Fibroblast of mammary gland (primary cell): ENCODE measurements around the gene WASF2.

Experiments used
- DNase-seq: peaks from one replicate; pipeline ENCODE4 v3.0.0-alpha.2; 2010; ENCODE audit warnings: low read depth
- H3K4me3 ChIP-seq: 2 replicates; pipeline ENCODE4 v1.5.1; 2011; ENCODE audit warnings: low read depth, mild to moderate bottlenecking, low read length, moderate library complexity; ENCODE audit not compliant: control insufficient read depth
- CTCF ChIP-seq: conservative IDR thresholded peaks from 2 replicates; pipeline ENCODE4 v1.5.1; 2011; ENCODE audit warnings: low read depth, low read length, inconsistent platforms; ENCODE audit not compliant: control insufficient read depth, insufficient read depth

Gene WASF2

GRCh38 chr1:27492796-27493195 is 2.8 kb upstream of the WASF2 start:
- DNase-seq: no peak
- H3K4me3 ChIP-seq: no peak overlapping the region
- no peak for TF ChIP-seq CTCF

DNA sequence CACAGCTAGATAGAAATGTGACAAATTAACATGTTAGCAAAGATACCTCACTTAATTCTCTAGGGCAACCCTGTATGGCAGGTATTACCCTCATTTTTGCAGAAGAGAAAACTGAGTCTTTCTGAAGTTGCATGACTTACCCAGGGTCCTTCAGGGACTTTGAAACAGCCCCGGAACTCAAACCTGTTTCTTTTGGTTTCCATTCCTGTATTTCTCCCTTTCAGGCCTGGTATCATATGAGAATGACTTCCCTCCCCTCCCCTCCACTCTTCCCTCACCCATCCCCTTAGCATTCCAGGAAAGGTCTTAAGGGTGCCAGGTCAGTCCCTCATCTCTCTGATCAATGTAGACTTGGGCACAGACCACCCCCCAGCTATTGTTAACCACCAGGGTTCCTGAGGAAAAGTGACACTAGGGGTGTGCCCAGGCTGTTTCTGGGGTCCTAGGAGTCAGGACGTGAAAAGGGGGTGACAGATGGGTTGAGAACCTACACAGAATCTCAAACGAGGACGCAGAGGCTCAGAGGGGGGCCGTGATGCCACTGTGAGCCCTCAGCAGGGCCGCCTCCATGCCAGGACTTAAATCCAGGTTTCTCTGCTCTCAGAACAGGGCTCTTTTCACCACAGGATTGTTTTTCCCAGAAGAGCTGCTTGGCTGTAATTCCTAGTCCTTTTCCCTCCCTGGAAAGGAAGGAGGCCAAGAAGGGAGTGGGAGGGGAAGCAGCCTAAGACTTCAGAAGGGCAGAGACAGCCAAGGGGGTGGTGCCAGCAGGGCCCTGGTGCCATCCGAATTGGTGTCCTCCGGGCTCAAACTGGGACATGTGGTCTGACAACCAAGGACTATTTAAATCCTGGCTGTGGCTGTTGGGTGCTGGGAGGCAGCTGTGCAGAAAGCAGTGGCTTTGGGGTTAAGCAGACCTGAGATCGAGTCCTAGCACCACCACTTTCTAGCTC is 2.1 kb upstream of the WASF2 start:
- no peak for DNase-seq
- TF ChIP-seq CTCF: no peak
- no peak overlapping the region for H3K4me3 ChIP-seq

DNA sequence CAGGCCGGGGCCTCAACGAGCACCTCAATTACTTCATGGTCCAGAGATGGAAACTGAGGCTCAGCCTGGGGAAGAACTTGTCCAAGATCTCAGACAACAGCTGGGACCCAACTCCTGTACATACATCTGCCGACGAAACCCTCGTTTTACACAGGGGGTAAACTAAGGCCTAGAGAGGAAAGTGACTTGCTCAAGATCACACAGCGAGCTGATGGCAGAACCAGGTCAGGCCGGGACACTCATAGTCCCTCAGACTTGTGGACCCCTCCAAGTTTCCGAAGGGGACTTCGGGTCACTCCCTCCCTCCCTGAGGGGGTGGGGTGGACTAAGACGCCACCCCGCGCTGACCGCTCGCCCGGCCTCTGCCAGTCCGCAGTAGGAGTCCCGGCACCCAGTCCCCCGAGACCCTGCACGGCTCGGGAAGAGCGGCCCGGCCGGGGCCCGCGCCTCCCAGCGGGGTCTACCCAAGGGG is 430 bp downstream of the WASF2 start:
- H3K4me3 ChIP-seq: peak overlapping the region; percentile 100
- peak; percentile 36 for DNase-seq
- TF ChIP-seq CTCF: no peak

DNA sequence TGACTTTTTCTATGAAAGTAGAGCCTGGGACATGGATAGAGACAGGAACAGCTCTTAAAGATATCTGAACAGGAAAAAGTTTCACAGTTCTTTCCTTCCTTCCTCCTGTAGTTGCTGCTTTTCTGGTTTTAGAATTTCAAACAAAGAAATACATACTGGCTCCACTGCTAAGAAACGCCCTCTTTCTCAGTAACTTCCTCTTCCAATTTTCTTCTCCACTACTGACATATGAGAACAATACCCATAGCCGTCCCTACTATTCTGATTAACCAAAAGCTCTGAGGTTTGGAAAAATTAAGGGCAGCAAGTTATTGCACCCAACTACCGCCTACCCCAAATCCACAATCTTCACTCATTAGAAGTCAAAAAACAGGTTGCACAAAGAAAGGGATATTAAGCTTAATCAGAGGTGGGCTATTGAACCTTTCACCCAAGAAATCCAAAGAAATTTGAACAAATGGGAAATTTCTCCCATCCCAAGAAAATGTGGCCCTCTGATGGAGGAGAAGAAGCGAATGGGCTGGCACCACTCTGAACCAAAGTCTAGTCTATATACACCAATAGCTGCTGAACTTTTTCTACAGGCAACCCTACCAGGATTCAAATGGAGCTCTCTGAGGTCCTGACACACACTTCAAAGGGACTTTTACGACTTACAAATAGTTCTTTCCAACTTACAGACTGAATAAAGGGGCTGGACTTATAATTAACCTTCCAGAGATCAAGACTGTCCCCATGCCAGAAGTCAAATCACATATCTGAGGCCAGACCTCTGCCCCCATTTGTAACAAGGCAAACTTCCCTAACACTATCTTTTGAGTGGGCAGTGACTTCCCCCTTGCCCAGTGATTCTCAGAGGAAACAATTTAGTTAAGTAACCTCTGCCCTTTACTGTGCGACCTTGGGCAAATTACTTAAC is 1.7 kb downstream of the WASF2 start:
- peak; percentile 31 for DNase-seq

DNA sequence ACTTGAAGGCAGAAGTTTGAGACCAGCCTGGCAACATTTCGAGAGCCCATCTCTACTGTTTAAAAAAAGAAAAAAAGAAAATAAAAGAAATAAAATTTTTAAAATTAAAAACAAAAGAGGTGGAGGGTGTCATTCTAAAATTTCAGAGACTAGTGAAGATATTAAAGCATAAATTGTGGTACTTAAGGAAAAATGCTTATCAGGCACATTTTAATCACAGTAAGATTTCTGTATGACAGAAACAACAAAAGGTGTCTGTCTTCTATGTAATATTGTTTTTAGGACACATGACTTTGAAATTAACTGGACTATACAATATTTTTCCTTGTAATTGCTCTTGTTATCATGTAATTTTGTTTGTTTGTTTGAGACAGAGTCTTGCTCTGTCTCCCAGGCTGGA is 4.6 kb downstream of the WASF2 start:
- DNase-seq: no peak
- no peak overlapping the region for H3K4me3 ChIP-seq
- no peak for TF ChIP-seq CTCF

More for the DNA sequence above, 1.7 kb downstream of the WASF2 start:
- TF ChIP-seq CTCF: no peak
- peak overlapping the region; percentile 100 for H3K4me3 ChIP-seq

GRCh38 chr1:27483659-27484058 is 6.3 kb downstream of the WASF2 start:
- no peak overlapping the region for H3K4me3 ChIP-seq
- TF ChIP-seq CTCF: no peak
- DNase-seq: no peak
